KMS-11 (cell line): ENCODE measurements around the gene PHF3.

Source experiments
- H2AFZ ChIP-seq: fragments of 200-600 bp; sonication (generic); 2 replicates; pipeline ENCODE4 v1.6.1; 2016; ENCODE audit warnings: antibody characterized with exemption, mixed run types, low read depth
- H3K27ac ChIP-seq: fragments of 200-600 bp; sonication (generic); 2 replicates; pipeline ENCODE4 v1.6.1; 2016; ENCODE audit warnings: mild to moderate bottlenecking, mixed run types
- H3K27me3 ChIP-seq: fragments of 200-600 bp; sonication (generic); 2 replicates; pipeline ENCODE4 v1.6.1; 2017; ENCODE audit warnings: mild to moderate bottlenecking, low read depth, mixed run types, moderate library complexity; ENCODE audit not compliant: insufficient read depth
- H3K36me3 ChIP-seq: fragments of 200-600 bp; sonication (generic); 2 replicates; pipeline ENCODE4 v1.6.1; 2017; ENCODE audit warnings: mild to moderate bottlenecking, mixed run types; ENCODE audit not compliant: insufficient read depth
- H3K4me1 ChIP-seq: fragments of 200-600 bp; sonication (generic); 2 replicates; pipeline ENCODE4 v1.6.1; 2016; ENCODE audit warnings: mild to moderate bottlenecking, low read depth, mixed run types; ENCODE audit not compliant: poor library complexity, severe bottlenecking
- H3K4me2 ChIP-seq: fragments of 200-600 bp; sonication (generic); 2 replicates; pipeline ENCODE4 v1.7.0; 2016; ENCODE audit warnings: mild to moderate bottlenecking, mixed run types
- H3K4me3 ChIP-seq: fragments of 200-600 bp; sonication (generic); IDR thresholded peaks from 2 replicates; pipeline ENCODE4 v1.6.1; 2017; ENCODE audit warnings: low read depth, low read length, mixed read lengths; ENCODE audit not compliant: insufficient read depth
- H3K79me2 ChIP-seq: fragments of 200-600 bp; sonication (generic); 2 replicates; pipeline ENCODE4 v1.6.1; 2016; ENCODE audit warnings: low read depth, mixed run types; ENCODE audit not compliant: insufficient read depth
- H3K9ac ChIP-seq: fragments of 200-600 bp; sonication (generic); 2 replicates; pipeline ENCODE4 v1.6.1; 2016; ENCODE audit warnings: mild to moderate bottlenecking, mixed run types
- H4K20me1 ChIP-seq: fragments of 200-600 bp; sonication (generic); 2 replicates; pipeline ENCODE4 v1.6.1; 2016; ENCODE audit warnings: mild to moderate bottlenecking, mixed run types; ENCODE audit not compliant: insufficient read depth
- CTCF ChIP-seq: fragments of 200-600 bp; sonication (generic); conservative IDR thresholded peaks from 2 replicates; pipeline ENCODE4 v1.6.1; 2017; ENCODE audit warnings: low read depth, mild to moderate bottlenecking, antibody characterized with exemption, low read length, moderate library complexity, mixed read lengths

The PHF3 gene

GRCh38 chr6:63597141-63598048 lies 38.2 kb upstream of the PHF3 start:
- H3K4me1 ChIP-seq, result peaks cover 5% of the 10 kb centered on the region
- H2AFZ ChIP-seq, result peak overlapping the region; percentile 94
- no peaks in the 10 kb centered on the region for H4K20me1 ChIP-seq
- no peak overlapping the region for H3K27ac ChIP-seq
- no peak overlapping the region for H3K9ac ChIP-seq
- H3K36me3 ChIP-seq, result no peaks in the 10 kb centered on the region
- peak overlapping the region; percentile 26; the same call in 1 of the 2 replicates for H3K4me2 ChIP-seq
- no peak overlapping the region for H3K4me3 ChIP-seq
- TF ChIP-seq CTCF, result no peak
- H3K27me3 ChIP-seq, result no peaks in the 10 kb centered on the region
- H3K79me2 ChIP-seq, result no peaks in the 10 kb centered on the region

- Histone ChIP-seq H3K4me2 (peak overlapping the region; percentile 26), H3K36me3 (no peaks in the 10 kb centered on the region), H3K4me3 (no peak overlapping the region), H3K27ac (no peak overlapping the region), H3K79me2 (no peaks in the 10 kb centered on the region), H4K20me1 (no peaks in the 10 kb centered on the region), H3K27me3 (no peaks in the 10 kb centered on the region), H3K9ac (no peak overlapping the region), H2AFZ (peak overlapping the region; percentile 94), H3K4me1 (peaks cover 5% of the 10 kb centered on the region)
- peak; percentile 81 for TF ChIP-seq CTCF
Measured at GRCh38 chr6:63598049-63599036, 37.3 kb upstream of the PHF3 start.

GRCh38 chr6:63599243-63599642 lies 36.4 kb upstream of the PHF3 start:
- Histone ChIP-seq H3K9ac (no peak overlapping the region), H3K4me3 (no peak overlapping the region), H3K79me2 (no peaks in the 10 kb centered on the region), H3K4me1 (peaks cover 5% of the 10 kb centered on the region), H3K27ac (no peak overlapping the region), H3K27me3 (no peaks in the 10 kb centered on the region), H4K20me1 (no peaks in the 10 kb centered on the region), H3K36me3 (no peaks in the 10 kb centered on the region), H3K4me2 (peak overlapping the region; percentile 26), H2AFZ (peak overlapping the region; percentile 94)
- no peak for TF ChIP-seq CTCF

- no peak overlapping the region for H3K4me3 ChIP-seq
- H3K9ac ChIP-seq, result no peak overlapping the region
- H4K20me1 ChIP-seq, result no peaks in the 10 kb centered on the region
- H2AFZ ChIP-seq, result no peak overlapping the region
- H3K36me3 ChIP-seq, result no peaks in the 10 kb centered on the region
- H3K4me2 ChIP-seq, result no peak overlapping the region
- H3K4me1 ChIP-seq, result peaks cover 5% of the 10 kb centered on the region
- H3K27me3 ChIP-seq, result no peaks in the 10 kb centered on the region
- no peaks in the 10 kb centered on the region for H3K79me2 ChIP-seq
- no peak overlapping the region for H3K27ac ChIP-seq
- no peak for TF ChIP-seq CTCF
Measured at GRCh38 chr6:63600136-63600535, 35.5 kb upstream of the PHF3 start.
